Suppressor macrophage treated with lipopolysaccharide for 4 hours (primary cell): ENCODE data around the gene TMTC1.
A peak's percentile ranks its signal among the peaks of the same experiment; 100 is the strongest.

Experiments used
- DNase-seq: peaks from one replicate; pipeline ENCODE4 v3.0.0-alpha.2; 2020

TMTC1 gene

DNA sequence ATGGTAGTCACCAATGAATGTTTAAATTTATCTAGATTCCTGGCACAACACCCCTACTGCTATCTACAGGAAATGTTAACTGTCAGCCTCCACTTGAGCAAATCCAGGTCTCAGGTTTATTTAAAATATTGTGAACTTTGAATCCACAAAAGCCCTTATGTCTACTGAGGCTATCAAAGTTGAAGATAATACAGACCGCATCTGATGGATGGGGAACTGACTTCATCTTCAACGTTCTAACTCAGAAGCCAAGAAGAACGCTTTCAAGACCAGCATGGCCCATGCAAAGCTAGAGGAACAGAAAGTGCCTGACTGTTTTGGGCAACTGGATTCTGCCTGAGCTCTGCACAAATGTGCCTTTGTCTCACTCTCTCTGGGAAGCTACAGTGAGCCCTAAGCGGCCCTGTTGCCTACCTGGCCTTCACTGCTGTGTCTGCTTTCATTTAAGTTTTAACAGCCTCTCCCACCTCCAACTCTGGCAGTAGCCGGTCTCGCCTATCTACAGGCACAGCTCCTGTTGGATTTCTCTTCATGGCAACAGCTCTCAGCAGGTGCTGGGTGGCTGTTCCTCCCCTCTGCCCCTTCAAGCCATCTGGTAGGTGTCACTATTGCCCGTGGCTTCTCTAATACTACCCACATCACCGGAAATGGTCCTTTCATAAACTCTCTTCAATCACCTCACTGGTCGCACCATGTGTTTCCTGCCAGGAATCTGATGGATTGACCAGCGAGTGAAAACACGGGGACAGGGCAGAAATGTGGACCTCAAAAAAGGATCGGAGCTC is 174.1 kb downstream of the TMTC1 start:
- no peak for DNase-seq

DNA sequence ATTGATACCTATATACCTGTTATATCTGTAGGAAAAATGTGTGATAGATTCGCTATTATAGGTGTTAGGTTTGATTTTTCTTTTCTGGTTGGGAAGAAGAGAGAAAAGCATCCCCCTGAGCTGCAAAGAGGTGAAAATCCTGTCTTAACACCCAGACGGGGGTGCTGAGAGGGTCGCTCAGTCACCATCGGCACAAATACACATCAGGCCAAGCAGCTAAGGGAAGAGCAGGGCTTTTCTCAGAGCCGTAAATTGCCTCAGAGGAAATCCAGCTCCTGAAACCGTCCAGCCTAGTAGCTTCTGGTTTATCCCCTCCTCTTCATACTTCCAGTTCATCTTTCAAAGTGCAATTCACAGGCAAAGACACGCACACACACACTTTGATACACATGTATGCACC is 175.2 kb downstream of the TMTC1 start:
- DNase-seq: no peak

DNA sequence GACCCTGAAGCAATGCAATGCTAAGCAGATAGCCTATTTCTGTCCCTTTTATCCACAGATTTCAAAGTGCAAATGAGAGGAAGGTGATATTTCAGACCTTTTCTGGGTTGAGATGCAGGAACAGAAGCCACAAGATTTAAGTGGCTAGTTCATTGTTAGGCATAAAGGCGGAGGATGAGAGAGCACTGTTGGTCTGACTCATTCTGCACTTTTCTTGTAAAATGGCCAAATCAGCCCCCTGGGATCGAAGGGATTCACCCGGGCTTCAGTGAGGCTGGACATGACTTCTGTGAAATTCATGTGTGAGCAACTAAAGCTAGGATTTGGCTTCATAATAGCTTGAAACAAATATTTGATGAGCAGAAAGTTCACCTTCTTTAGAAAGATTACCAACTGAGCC is 184.4 kb downstream of the TMTC1 start:
- no peak for DNase-seq

DNA sequence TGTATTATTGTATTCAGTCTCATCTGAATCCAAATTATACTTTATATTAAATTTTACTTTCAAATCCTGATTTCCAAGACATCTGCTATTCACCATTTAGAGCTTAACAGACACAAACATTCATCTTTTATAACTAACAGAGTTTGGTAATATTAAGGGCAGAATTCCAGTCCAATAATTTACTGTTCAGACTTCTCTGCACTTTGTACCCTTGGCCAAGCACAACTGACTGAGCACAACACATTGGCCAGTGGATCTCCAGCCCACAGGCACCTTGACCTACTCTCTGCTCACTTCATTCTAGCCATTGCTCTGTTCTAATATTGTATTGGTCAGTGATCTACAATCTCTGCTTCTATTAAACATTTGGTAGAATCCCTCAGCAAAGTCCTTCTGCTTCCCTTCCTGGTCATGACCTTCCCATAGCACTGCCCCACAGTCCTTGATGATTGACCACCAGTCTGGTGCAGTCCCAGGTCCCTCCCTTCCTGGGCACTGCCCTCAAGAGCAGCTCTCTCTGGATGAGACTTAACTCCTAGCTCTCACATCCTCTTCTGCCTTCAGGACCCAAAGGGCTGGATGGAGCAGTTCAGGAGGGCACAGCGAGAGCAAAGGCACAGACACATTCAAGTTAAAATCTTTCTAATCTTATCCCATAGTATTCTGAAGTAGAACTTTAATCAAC is 188.5 kb downstream of the TMTC1 start:
- DNase-seq: no peak

DNA sequence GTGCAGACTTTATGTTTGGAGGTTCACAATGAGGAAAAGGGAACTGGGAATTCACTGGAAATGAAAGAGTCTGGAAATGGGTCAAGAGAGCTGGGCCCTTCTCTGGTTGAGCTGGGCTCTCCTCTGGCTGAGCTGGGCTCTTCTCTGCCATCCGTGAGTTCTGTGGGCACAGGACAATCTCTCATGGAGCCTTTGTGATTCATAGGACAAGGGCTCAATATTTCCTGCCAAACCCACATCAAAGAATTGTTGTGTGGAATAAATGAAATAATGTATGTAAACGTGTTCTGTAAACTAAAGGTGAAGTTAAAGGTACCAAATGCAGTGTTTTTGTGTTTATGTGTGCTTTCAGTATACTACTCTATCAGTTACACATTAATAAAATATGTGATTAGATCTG is 190.7 kb downstream of the TMTC1 start:
- DNase-seq: no peak

DNA sequence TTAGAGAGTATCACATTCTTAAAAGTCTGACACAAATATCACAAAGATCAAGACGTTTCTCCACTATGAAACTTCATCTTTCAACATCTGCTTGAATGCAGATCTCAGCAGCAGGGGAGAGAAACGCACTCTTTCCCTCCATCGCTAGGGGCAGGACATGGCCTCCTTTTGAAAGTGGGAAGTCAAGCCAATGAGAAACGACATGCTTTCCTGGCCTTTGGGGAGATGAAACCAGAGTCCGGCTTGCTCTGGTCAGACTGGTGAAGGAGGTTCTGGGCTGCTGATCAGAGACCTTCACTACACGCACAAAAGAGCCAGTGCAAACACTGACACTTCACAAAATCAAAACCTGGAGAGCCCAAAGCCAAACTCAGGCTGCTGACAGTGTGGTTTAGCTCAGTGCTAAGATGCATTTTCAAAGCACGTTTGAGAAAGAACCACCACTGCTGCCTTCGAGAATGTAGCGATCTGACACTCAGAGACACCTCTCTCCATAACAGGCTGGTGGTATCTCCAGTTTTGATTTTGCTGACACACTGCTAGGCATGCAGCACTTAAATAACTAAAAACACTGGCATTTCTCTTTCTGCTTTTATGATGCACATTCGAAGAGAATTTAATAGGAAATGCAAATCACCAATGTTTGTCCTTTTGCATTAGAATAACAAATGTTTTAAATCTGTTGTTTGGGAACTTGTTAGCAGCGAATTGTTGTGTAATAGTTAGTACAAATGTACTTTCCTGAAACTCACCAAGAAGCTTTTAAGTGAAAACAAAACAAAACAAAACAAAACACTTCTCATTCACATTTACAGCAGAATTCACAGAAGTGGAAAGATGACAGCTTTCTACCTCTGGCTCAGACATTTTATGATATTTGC is 192.4 kb downstream of the TMTC1 start:
- no peak for DNase-seq

DNA sequence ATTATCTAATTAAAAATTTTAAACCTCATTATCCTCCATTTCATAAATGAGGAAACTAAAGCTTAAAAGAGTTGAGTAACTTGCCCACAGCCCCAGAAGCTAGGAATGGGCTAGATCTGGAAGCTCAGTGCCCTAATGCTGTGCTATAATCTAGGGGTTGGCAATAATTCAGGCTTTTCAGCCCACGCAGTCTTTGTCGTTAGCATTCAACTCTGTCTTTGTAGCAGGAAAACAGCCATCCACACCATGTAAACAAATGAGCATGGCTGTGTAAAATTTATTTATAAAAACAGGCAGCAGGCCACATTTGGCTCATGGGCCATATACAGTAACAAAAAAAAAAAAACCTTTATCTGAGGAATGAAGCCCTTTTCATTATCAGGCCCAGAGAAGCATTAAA is 193.9 kb downstream of the TMTC1 start:
- DNase-seq: no peak

DNA sequence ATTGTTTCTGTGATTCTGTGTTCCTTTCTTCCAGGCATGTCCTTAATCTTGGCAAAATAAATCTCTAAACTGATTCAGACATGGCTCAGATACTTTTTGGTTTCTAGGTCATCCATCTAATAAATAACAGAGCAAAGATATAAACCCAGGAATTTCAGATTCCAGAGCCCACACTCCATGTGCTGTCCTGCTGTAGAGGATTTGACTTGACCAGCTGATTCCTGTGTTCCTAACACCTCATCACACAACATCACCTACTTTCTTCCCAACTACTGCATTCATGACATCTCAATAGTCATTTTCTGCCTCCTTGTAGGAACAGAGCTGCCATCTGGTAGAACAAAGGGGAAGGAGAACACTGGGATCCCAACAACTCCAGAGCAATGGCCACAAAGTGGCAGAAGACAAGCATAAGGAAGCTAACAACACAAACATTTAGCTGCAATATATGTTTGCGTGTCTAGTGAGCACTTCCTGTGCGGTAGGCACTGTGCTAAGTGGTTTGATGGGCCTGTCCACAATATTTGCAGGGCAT is 194.4 kb downstream of the TMTC1 start:
- no peak for DNase-seq

DNA sequence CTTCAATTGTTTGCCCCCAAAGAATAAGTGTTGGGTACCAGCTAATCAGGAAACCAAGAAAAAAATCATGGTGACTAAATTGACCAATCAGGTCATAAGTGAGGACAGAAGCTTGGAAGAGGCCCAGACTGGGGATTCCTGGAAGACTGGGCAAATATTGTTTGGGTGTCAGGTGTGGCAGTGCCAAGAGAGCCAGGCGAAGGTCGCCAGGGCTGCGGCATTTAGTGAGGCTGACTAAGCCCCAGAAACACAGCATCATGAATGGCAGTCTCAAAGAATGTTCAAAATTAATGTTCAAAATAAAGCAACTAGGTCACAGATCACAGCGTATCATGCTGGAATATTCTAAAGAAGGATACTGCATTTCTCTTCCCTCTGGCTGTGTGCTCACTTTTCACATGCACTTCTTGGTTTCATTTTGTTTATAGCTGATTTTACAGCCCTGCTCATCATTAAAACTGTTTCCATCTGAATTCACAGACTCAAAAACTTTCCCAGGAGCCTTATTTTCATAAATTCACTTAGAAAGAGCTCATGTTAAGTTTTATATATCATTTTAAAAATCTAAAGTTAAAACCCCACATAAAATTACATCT is 201.0 kb downstream of the TMTC1 start:
- DNase-seq: no peak

DNA sequence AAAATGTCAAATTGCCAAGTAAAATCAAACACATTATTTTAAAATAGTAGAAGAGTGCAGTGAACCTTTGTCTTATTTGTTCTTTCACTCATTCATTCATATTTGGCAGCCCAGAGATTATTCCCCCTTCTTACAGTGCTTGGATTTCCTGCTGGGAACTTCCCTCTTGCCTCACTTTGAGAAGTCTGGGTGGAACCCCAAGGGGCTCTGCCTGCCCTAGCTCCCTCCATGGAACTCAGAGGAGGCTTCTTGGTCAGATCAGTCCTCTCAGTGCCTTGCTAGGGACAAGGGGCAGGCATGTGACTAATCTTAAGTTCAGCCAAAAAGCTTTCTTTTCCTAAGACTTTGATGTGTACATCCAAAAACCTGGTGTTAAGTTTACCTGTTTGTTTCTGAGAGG is 201.6 kb downstream of the TMTC1 start:
- no peak for DNase-seq

DNA sequence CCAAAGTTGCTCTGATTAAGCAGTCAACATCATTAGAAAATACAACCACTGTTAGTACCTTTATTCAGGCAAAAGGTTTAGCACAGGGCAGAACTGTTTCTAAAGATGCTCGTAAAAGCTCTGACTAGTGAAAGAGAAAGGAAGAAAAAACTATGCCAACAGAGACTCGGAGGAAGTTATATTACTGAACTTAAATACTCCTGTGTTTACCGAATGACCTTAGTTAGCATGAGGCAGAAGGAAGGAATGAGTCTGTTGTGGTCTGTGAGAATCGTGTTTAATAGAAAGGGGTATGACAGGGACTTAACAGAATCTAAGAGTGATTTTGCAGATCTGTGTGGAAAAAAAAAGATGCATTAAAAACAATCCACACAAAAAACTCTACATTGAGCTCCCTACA is 202.1 kb downstream of the TMTC1 start:
- DNase-seq: no peak

DNA sequence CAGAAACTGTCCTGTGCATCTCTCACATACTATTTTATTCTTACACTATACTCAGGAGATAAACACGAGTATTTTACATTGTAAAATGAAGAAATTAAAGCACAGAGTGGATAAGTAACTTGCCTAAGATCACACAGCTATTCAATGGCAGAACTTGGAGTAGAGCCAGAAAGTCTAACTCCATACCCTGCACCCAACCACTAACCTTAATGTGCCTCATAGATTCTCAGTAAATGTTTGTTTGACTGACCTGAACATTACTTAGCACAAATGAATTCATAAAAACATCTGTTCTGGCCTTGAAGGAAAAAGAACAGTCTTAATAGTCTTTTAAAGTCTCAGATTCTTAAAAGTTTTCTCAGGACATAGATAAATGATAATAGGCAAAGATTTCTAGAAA is 202.8 kb downstream of the TMTC1 start:
- no peak for DNase-seq

DNA sequence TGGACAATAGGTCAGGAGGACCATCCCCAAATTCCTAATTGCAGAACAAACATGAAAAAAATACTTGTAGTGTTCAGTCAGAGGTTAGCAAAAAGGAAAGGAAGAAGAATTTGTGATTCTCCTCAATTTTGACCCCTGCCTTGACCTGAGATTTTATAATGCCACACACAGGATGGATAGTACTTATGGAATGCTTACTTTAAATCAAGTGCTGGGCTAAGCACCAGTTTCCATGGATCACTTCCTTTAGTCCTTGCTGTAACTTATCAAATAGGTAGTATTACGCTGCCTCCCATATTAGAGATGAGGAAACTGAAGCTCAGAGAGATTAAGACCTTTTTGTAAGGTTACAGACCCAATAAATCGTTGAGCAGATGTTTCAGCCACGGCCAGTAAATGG is 205.0 kb downstream of the TMTC1 start:
- no peak for DNase-seq

DNA sequence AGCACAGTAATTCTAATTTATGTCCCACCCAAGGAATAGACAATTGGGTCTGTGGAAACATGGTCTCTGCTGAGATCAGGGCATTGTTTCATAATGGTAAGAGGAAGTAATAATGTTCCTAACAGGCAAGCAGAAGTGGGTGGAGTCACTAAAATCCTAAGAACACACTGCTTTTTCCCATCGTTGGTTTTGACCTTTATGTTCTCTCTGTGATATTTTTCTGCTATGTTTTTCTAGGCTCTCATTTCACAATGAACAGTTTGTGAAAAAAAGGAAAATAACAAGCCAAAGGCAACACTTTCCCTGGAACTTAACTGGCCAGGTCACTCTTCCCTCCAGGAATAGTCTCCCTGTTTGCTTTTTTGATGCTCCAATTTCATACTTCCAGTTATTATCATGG is 205.7 kb downstream of the TMTC1 start:
- peak; percentile 40 for DNase-seq

DNA sequence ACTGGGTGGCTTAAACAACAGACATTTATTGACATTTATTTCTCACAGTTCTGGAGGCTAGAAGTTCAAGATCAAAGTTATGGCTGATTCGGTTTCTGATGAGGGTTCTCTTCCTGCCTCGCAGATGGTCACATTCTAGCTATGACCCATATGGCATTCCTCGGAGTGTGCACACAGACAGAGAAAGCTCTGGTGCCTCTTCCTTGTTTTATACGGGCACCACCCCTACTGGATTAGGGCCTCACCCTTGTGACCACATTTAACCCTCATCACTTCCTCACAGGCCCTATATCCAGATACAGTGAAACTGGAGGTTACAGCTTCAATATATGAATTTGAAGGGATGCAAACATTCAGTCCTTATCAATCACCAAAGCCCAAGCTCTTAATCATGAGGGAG is 209.2 kb downstream of the TMTC1 start:
- no peak for DNase-seq

DNA sequence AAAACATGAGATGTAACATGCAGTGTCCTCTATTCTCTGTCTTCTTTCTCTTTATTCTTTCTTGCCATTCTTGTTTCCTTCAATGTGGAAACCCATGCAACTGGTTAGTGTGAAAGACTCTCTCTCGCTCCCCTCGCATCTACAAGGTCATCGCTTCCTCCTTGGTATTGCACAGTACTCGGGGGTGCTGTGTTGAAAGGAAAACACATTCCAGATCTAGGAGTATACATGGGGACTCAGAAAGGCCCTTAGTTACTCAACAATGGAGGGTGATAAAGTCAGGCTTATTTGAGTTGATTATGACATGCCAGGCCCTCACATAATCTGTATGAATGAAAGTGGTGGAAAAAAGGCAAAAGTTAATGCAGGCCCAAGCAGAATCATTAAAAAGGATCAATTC is 210.8 kb downstream of the TMTC1 start:
- DNase-seq: no peak

DNA sequence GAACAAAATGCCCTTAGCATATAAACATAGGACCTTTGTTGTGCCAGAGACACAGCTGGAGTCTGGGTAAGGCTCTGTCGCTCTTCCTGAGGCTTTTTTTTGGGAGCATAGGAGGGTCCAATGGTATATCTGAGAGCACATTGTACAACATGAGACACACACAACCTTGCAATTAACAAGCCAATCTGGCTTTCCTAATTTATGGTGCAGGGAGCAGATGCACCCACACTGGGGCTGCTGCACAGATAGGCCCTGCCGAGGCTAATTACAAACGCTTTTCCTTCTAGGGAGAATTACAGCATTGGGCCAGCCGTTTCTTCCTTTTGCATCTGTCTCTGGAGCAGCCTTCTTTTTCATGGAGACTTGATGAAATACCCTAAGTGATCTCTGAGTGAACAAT is 211.3 kb downstream of the TMTC1 start:
- no peak for DNase-seq

DNA sequence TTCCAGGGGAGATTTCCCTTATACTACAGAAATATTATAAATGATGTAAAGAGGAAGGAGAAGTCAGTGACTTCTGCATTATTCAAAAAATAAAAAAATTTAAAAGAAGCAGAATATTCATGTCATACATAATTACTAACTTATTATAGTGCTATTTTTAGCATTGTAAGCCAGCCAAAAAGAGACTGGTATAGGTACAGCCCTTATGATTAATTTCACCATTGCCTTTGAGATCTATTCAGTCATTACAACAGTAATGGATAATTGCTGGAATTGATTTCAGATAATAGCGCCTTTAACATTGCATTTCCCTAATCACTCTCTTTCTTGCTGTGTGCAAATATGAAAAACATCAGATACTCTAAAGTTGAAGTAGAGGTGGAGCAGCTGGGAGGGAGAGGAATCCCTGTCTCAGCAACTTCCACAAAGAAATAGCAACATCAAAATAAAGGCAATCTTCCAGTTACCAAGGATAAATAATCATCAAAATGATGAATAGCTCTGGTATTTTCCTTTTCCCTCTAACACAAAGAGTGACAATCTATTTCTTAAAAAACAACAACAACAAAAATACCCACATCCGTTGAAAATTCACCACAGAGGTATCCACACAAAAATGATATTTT is 214.5 kb downstream of the TMTC1 start:
- DNase-seq: no peak

DNA sequence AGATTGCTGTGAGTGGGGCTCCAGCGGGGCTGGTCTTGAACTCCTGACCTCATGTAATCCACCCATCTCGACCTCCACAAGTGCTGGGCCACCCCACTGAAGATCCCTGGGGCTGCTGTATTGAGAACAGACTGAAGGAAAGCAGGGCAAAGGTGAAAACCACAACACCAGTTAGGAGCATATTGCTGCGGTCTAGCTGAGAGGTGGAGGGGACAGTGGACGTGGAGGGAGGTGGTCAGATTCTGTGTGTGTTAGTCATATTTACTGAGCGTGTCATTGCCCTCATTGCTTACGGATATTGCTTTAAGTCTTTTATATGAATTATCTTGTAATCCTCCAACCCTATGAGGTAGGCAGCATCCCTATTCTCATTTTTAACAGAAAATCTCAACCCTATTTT is 217.3 kb downstream of the TMTC1 start:
- no peak for DNase-seq

DNA sequence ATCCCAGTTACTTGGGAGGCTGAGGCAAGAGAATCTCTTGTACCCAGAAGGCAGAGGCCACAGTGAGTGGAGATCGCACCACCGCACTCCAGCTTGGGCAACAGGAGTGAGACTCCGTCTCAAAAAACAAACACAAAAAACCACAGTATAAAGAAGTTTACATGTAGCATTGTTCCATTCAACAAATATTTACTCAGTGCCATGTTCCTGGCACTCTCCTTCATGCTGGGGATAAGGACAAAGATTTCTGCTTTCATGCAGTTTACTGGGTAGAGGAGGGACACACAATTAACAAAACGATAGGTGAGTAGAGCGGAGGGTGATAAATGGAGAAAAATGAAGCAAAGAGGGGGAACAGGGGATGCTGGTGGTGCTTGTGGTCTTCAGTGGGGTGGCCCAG is 218.0 kb downstream of the TMTC1 start:
- DNase-seq: no peak

DNA sequence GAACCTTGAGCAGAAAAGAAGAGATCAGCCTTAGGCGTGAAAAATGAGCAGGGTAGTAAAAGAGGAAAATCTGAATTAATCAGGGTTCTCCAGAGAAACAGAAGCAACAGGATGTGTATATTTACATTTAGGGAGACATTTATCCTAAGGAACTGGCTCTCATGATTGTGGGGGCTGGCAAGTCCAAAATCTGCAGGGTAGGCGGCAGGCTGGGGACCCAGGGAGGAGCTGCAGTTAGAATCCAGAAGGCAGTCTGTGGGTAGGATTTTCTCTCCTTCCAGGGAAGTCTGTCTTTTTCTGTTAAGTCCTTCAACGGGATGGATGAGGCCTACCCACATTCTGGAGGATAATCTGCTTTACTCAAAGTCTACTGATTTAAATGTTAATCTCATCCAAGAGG is 218.8 kb downstream of the TMTC1 start:
- no peak for DNase-seq

DNA sequence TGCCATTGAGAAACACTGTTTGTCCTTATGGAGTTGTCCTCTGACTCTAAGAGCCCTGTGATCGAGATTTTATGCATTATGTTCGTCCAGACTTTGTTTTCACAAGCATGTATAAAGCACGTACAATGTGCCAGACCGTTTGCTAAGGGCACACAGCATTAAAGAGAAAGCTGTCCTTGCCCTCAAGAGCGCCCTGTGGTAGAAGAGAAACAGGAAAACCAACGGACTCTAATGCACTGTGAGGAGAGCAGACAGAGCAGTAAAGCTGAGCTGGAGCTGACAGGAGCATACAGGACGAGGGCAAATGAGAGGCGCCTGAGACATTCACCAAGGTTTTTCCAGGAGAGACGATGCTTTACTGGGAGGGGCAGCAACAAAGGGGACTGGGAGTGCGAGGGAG is 220.1 kb downstream of the TMTC1 start:
- DNase-seq: no peak

DNA sequence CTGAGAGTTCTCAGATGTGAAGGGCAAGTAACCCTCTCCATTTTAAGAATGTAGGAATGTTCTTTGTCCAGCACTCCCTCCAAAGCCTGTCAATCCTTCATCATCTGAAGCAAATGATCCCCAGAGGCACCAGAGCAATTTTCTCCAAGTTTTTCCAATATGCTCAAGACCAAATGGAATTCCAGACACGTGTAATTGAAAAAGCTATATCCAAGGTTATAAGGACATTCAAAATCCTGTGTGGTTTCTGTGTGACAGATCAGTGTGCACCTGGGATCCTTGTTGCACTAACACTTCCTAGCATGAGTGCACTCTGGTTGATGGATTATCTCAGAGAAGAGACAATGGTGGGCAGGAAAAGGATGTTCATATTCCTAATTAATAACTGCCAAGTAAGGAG is 220.7 kb downstream of the TMTC1 start:
- DNase-seq: no peak
